MCF 10A (cell line): ENCODE results near the gene TSPYL6. TPM values are rescaled to one million over a fixed set of nuclear protein-coding genes. Genes with fewer than 3 reads are reported as not detected.

Source experiments
- BruUV-seq: library from RNA; stranded (reverse); fragments of 400-500 nt; replicated peaks from 2 replicates; lab custom pipeline; 2021; lab: Mats Ljungman, UMichigan
- CTCF ChIA-PET: fragments of 300-600 bp; sonication (Branson Sonifier 250); formaldehyde crosslinking; extraction: SDS; loops from one replicate; lab custom pipeline; 2021; ENCODE audit warnings: antibody characterized with exemption, inconsistent platforms; lab: Yijun Ruan, JAX
- POLR2A ChIA-PET: fragments of 300-600, 350-650 bp; sonication (Branson Sonifier 250); formaldehyde crosslinking; extraction: SDS; loops from one replicate; lab custom pipeline; 2020; ENCODE audit warnings: antibody characterized with exemption, inconsistent platforms; lab: Yijun Ruan, JAX
- DNase-seq: peaks from one replicate; pipeline ENCODE4 v3.0.0-alpha.2; 2018; ENCODE audit not compliant: unreplicated experiment
- H3K27ac Mint-ChIP-seq: one replicate; pipeline ENCODE4 v1.8.0; 2022; ENCODE audit warnings: mild to moderate bottlenecking, low read depth, mixed read lengths; ENCODE audit not compliant: unreplicated experiment
- H3K27me3 Mint-ChIP-seq: one replicate; pipeline ENCODE4 v1.8.0; 2022; ENCODE audit warnings: mixed read lengths; ENCODE audit not compliant: insufficient read depth, unreplicated experiment
- H3K36me3 Mint-ChIP-seq: one replicate; pipeline ENCODE4 v1.8.0; 2022; ENCODE audit warnings: mild to moderate bottlenecking, moderate library complexity, mixed read lengths; ENCODE audit not compliant: insufficient read depth, unreplicated experiment
- H3K4me1 Mint-ChIP-seq: one replicate; pipeline ENCODE4 v1.8.0; 2022; ENCODE audit warnings: mixed read lengths; ENCODE audit not compliant: insufficient read depth, unreplicated experiment
- H3K4me3 Mint-ChIP-seq: one replicate; pipeline ENCODE4 v1.8.0; 2022; ENCODE audit warnings: mild to moderate bottlenecking, moderate library complexity, mixed read lengths; ENCODE audit not compliant: unreplicated experiment
- H3K9me3 Mint-ChIP-seq: one replicate; pipeline ENCODE4 v1.8.0; 2022; ENCODE audit warnings: mixed read lengths; ENCODE audit not compliant: unreplicated experiment
- intact Hi-C: fragments of 100-400 bp; cut with micrococcal nuclease; formaldehyde crosslinking; loops from 2 replicates; pipeline ENCODE4 v1.14.1; 2022
- total RNA-seq: library from RNA; stranded (reverse); gene quantifications from 2 replicates; pipeline ENCODE4 v1.2.3, GENCODE V29; 2022
- TF ChIP-seq, protein P1 (sequence below): fragments of 200-600 bp; IDR thresholded peaks from one replicate; pipeline ENCODE4 v1.8.0; 2022; ENCODE audit warnings: antibody characterized with exemption, mild to moderate bottlenecking; ENCODE audit not compliant: unreplicated experiment

The TSPYL6 gene
- total RNA-seq, 1 experiment from 2014 or later: not detected

DNA sequence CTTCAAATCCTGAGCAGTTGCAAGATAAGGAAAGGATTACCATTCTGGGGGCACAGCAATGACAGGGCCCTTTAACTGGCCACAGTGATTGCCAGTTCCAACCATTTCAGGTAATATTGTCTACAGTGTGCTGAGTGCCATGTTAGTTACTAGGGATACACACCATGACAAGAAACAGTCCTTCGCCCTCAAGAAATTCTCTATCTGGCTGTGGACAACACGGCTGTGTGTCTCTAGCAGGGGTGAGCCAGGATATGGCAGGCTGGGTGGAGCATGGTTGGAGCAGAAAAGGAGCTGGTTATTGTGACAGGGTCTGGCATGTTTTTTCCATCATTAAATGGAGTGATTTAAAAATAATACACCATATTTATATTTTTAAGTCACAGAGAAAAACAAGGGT lies 31.0 kb downstream of the TSPYL6 start:
- no peaks in the 10 kb centered on the region for H3K36me3 Mint-ChIP-seq
- H3K9me3 Mint-ChIP-seq: no peaks in the 10 kb centered on the region
- H3K27ac Mint-ChIP-seq: no peak overlapping the region
- DNase-seq: no peak
- TF ChIP-seq, protein P1, sequence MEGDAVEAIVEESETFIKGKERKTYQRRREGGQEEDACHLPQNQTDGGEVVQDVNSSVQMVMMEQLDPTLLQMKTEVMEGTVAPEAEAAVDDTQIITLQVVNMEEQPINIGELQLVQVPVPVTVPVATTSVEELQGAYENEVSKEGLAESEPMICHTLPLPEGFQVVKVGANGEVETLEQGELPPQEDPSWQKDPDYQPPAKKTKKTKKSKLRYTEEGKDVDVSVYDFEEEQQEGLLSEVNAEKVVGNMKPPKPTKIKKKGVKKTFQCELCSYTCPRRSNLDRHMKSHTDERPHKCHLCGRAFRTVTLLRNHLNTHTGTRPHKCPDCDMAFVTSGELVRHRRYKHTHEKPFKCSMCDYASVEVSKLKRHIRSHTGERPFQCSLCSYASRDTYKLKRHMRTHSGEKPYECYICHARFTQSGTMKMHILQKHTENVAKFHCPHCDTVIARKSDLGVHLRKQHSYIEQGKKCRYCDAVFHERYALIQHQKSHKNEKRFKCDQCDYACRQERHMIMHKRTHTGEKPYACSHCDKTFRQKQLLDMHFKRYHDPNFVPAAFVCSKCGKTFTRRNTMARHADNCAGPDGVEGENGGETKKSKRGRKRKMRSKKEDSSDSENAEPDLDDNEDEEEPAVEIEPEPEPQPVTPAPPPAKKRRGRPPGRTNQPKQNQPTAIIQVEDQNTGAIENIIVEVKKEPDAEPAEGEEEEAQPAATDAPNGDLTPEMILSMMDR: no peak
- CTCF ChIA-PET: no interaction called here
- no peaks in the 10 kb centered on the region for H3K27me3 Mint-ChIP-seq
- BruUV-seq: no TSS peak
- POLR2A ChIA-PET: no interaction called here
- no peaks in the 10 kb centered on the region for H3K4me1 Mint-ChIP-seq
- H3K4me3 Mint-ChIP-seq: no peak overlapping the region
- intact Hi-C loops: no loop called here

DNA sequence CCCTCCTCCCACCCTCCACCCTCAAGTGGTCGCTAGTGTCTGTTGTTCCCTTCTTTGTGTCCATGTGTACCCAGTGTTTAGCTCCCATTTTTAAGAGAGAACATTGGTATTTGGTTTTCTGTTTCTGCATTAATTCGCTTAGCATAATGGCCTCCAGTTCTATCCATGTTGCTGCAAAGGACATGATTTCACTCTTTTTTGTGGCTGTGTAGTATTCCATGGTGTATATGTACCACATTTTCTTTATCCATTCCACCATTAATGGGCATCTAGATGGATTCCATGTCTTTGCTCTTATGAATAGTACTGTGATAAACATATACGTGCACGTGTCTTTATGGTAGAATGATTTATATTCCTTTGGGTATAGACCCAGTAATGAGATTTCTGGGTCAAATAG lies 42.9 kb downstream of the TSPYL6 start:
- peaks cover 11% of the 10 kb centered on the region for H3K9me3 Mint-ChIP-seq
- H3K27me3 Mint-ChIP-seq: no peaks in the 10 kb centered on the region
- H3K4me1 Mint-ChIP-seq: peaks cover 10% of the 10 kb centered on the region
- BruUV-seq: no TSS peak
- no peak for DNase-seq
- ChIA-PET CTCF (interaction anchor here (0.6 kb wide), 1 partner anchor 59 kb away, joined by 3 read pairs; no protein-coding TSS in a partner anchor), POLR2A (interaction anchor here (0.8 to 1.7 kb wide), 3 partner anchors 13 to 117 kb away, joined by 3 to 7 read pairs (median 4); a partner anchor contains a TSS)
- intact Hi-C loops: no loop called here
- TF ChIP-seq, protein P1: no peak
- H3K27ac Mint-ChIP-seq: no peak overlapping the region
- H3K4me3 Mint-ChIP-seq: no peak overlapping the region
- H3K36me3 Mint-ChIP-seq: no peaks in the 10 kb centered on the region

DNA sequence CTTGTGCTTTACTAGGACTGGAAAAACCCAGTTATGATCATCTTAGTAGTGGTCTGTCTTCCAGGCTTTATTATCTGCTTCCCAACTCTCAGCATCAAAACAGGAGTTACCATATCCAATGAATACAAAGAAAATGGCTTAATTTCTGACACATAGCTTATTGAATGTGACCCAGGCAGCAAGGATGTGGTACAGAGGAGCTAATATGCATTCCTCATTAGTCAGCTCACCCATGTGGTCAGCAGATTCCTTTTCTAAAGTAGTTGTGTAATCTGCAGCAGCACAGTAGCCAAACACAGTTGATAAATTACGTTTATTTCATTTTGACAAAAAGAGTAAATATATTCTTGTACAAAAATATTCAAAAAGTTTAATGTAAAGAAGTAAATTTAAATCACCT lies 43.6 kb downstream of the TSPYL6 start:
- H3K9me3 Mint-ChIP-seq: peaks cover 11% of the 10 kb centered on the region
- DNase-seq: peak; percentile 76
- H3K27ac Mint-ChIP-seq: no peak overlapping the region
- H3K4me3 Mint-ChIP-seq: no peak overlapping the region
- BruUV-seq: no TSS peak
- POLR2A ChIA-PET: interaction anchor here (0.8 to 1.7 kb wide), 3 partner anchors 13 to 118 kb away, joined by 3 to 7 read pairs (median 4); a partner anchor contains a TSS
- intact Hi-C loops: no loop called here
- H3K36me3 Mint-ChIP-seq: no peaks in the 10 kb centered on the region
- CTCF ChIA-PET: interaction anchor here (0.6 kb wide), 2 partner anchors 60 to 444 kb away, joined by 3 read pairs; no protein-coding TSS in a partner anchor
- TF ChIP-seq, protein P1: no peak
- H3K4me1 Mint-ChIP-seq: peaks cover 14% of the 10 kb centered on the region
- no peaks in the 10 kb centered on the region for H3K27me3 Mint-ChIP-seq

DNA sequence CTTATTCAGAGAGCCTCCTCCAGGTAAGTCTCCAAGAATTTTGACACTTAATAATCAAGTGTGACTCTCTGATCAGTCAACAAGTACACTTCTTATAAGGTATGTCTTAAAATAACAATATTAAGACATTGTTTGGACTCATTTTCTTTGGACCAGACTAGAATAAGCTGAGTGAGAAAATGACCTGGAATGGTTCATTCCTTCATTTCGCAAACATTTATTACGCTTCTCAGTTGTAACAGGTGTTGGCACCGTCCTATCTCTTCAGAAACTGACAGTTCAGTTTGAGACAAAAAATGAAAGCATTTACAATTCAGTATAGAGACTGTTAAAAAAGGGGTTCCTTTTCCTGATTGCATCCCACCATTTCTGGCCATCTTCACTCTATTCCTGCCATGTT lies 46.6 kb downstream of the TSPYL6 start:
- BruUV-seq: no TSS peak
- H3K4me1 Mint-ChIP-seq: peaks cover 20% of the 10 kb centered on the region
- intact Hi-C loops: no loop called here
- no peak overlapping the region for H3K4me3 Mint-ChIP-seq
- H3K27me3 Mint-ChIP-seq: no peaks in the 10 kb centered on the region
- no peak overlapping the region for H3K27ac Mint-ChIP-seq
- no peaks in the 10 kb centered on the region for H3K36me3 Mint-ChIP-seq
- no peak for DNase-seq
- ChIA-PET CTCF (interaction anchor here (0.6 to 1.1 kb wide), 2 partner anchors 97 to 206 kb away, joined by 3 read pairs; no protein-coding TSS in a partner anchor), POLR2A (interaction anchor here (1.0 kb wide), 1 partner anchor 48 kb away, joined by 3 read pairs; no protein-coding TSS in a partner anchor)
- TF ChIP-seq, protein P1: no peak
- peaks cover 4% of the 10 kb centered on the region for H3K9me3 Mint-ChIP-seq
